Spleen (tissue), 11 donors: Measurements from ENCODE around the gene TOP2B. TPM values are rescaled to one million over a fixed set of nuclear protein-coding genes. Genes with fewer than 3 reads are reported as not detected.
A peak's percentile ranks its signal among the peaks of the same experiment; 100 is the strongest.

Experiments
- DNase-seq: peaks from one replicate; pipeline ENCODE4 v3.0.0-alpha.2; 2020
- H3K27ac ChIP-seq, 8 donors: fragments of 200-600 bp; sonication (generic) in 7 of 8; 1 replicate in 4 of 8; 2 replicates in 4 of 8; pipeline versions ENCODE4 v1.5.0 to v1.8.0; 2016 to 2021; ENCODE audit warnings: inconsistent platforms in 4 of 8, mild to moderate bottlenecking in 4 of 8, moderate library complexity in 1 of 8
- H3K27me3 ChIP-seq, 7 donors: fragments of 200-600 bp; sonication (generic) in 6 of 7; replicated peaks in 1 of 7; 1 replicate in 4 of 7; 2 replicates in 3 of 7; pipeline versions ENCODE4 v1.5.0 to v1.8.0; 2016 to 2021; ENCODE audit warnings: inconsistent platforms in 3 of 7, mild to moderate bottlenecking in 1 of 7
- H3K36me3 ChIP-seq, 6 donors: fragments of 200-600 bp; sonication (generic) in 5 of 6; 1 replicate in 4 of 6; 2 replicates in 2 of 6; pipeline versions ENCODE4 v1.5.0 to v1.8.0; 2016 to 2021; ENCODE audit warnings: inconsistent platforms in 2 of 6
- H3K4me1 ChIP-seq, 6 donors: fragments of 200-600 bp; sonication (generic) in 5 of 6; 1 replicate in 3 of 6; 2 replicates in 3 of 6; pipeline versions ENCODE4 v1.5.0 to v1.8.0; 2016 to 2021; ENCODE audit warnings: inconsistent platforms in 3 of 6
- H3K4me3 ChIP-seq, 8 donors: fragments of 200-600 bp; sonication (generic) in 7 of 8; 1 replicate in 4 of 8; 2 replicates in 4 of 8; pipeline versions ENCODE4 v1.5.0 to v1.8.0; 2016 to 2021; ENCODE audit warnings: inconsistent platforms in 4 of 8, mild to moderate bottlenecking in 4 of 8, moderate library complexity in 2 of 8
- H3K9me3 ChIP-seq, 8 donors: fragments of 200-600 bp; sonication (generic) in 7 of 8; 1 replicate in 4 of 8; 2 replicates in 4 of 8; pipeline versions ENCODE4 v1.5.0 to v1.8.0; 2016 to 2021; ENCODE audit warnings: inconsistent platforms in 4 of 8
- POLR2A ChIP-seq, 3 donors: fragments of 450-650 bp; IDR thresholded peaks; one replicate each; pipeline ENCODE4 v1.5.1; 2017; ENCODE audit warnings: antibody characterized with exemption in 3 of 3, mild to moderate bottlenecking in 1 of 3
- POLR2AphosphoS5 ChIP-seq, 3 donors: sonication (generic); formaldehyde crosslinking; IDR thresholded peaks; one replicate each; pipeline ENCODE4 v1.5.1; 2017; ENCODE audit warnings: antibody characterized with exemption in 3 of 3
- WGBS, 5 donors: extraction: QIAGEN DNeasy Blood & Tissue Kit in 3 of 5; methylation state at CpG; one replicate each; pipeline versions ENCODE4 v1.1.5 to v1.1.7; 2013 to 2018; 5-methylcytosine and 5-hydroxymethylcytosine counted together
- intact Hi-C: fragments of 100-400 bp; cut with DNase I; formaldehyde crosslinking; loops from one replicate; pipeline ENCODE4 v1.15.0; 2023; ENCODE audit warnings: low total_unique reads
- polyA plus RNA-seq, 3 donors: library from polyadenylated mRNA; stranded (reverse); fragments of 200-250 nt; gene quantifications; one replicate each; pipeline ENCODE4 v1.2.1, GENCODE V29; 2013
- total RNA-seq, 7 donors: library from RNA; depleted of rRNA in 3 of 7; stranded (reverse); fragments of >200 nt in 3 of 7; fragmentation: NEBNext Ultra II Directional in 4 of 7; extraction: Animal tissue kit (Norgen Biotek cat#: 25700) in 4 of 7; gene quantifications; one replicate each; pipeline versions ENCODE4 v1.1.0 to v1.2.1, GENCODE V29; 2016 to 2021
- TF ChIP-seq, protein P1 (sequence below), 11 experiments: fragments of 200-600 bp in 7 of 11; fragments of 450-650 bp in 4 of 11; sonication (generic) in 4 of 11; IDR thresholded peaks in 8 of 11; conservative IDR thresholded peaks in 3 of 11; 1 replicate in 7 of 11; 2 replicates in 4 of 11; pipeline versions ENCODE4 v1.4.0 to v1.8.0; 2016 to 2021; ENCODE audit warnings: antibody characterized with exemption in 11 of 11, inconsistent platforms in 4 of 11, mild to moderate bottlenecking in 1 of 11
- donor health status: healthy with polysubstance abuse.
- donor health status: DM: no; HTN: no; CAD: no; lungs with moderate emphysema.
- donor health status: DM: no; HTN: no; CAD: no.
- donor health status: Bipolar disorder and iron deficiency.
- donor health status: healthy.
- donor health status: DM: no; HTN: no; CAD: no.
- donor health status: DM: yes; HTN: yes; CAD: no.

TOP2B gene
- total and polyA plus RNA-seq, 10 donors = 56.2 to 135 (median 118) TPM

- 93 to 98% (median 97%) methylated on average over 3 of the region's 3 CpGs for WGBS, 5 donors
- Histone ChIP-seq H3K36me3 (peaks cover 0 to 17% (median 0%) of the 10 kb centered on the region in 6 donors), H3K4me1 (peaks cover 18 to 70% (median 56%) of the 10 kb centered on the region in 6 donors), H3K27me3 (no peaks in the 10 kb centered on the region), H3K27ac (no peak overlapping the region), H3K4me3 (no peak overlapping the region), H3K9me3 (peaks cover 0 to 31% (median 27%) of the 10 kb centered on the region in 8 donors)
- DNase-seq = no peak
- TF ChIP-seq POLR2AphosphoS5 (IDR thresholded peaks at IDR 0.05) = no peak
- TF ChIP-seq, protein P1, sequence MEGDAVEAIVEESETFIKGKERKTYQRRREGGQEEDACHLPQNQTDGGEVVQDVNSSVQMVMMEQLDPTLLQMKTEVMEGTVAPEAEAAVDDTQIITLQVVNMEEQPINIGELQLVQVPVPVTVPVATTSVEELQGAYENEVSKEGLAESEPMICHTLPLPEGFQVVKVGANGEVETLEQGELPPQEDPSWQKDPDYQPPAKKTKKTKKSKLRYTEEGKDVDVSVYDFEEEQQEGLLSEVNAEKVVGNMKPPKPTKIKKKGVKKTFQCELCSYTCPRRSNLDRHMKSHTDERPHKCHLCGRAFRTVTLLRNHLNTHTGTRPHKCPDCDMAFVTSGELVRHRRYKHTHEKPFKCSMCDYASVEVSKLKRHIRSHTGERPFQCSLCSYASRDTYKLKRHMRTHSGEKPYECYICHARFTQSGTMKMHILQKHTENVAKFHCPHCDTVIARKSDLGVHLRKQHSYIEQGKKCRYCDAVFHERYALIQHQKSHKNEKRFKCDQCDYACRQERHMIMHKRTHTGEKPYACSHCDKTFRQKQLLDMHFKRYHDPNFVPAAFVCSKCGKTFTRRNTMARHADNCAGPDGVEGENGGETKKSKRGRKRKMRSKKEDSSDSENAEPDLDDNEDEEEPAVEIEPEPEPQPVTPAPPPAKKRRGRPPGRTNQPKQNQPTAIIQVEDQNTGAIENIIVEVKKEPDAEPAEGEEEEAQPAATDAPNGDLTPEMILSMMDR (IDR thresholded peaks at IDR 0.05 in 8 of 11, conservative IDR thresholded peaks at IDR 0.05 in 3 of 11) = no peak
- intact Hi-C loops = no loop called here
Measured at GRCh38 chr3:25653322-25653721, 11.4 kb downstream of the TOP2B start.

- Histone ChIP-seq H3K4me3 (no peak overlapping the region), H3K4me1 (peaks cover 18 to 70% (median 58%) of the 10 kb centered on the region in 6 donors), H3K27ac (no peak overlapping the region), H3K27me3 (no peaks in the 10 kb centered on the region), H3K36me3 (peaks cover 0 to 18% (median 0%) of the 10 kb centered on the region in 6 donors), H3K9me3 (peaks cover 0 to 33% (median 29%) of the 10 kb centered on the region in 8 donors)
- 78 to 91% (median 87%) methylated on average over 1 of the region's 1 CpG for WGBS, 5 donors
- DNase-seq = no peak
- intact Hi-C loops = no loop called here
- TF ChIP-seq POLR2A (IDR thresholded peaks at IDR 0.05) = no peak
- TF ChIP-seq, protein P1 (IDR thresholded peaks at IDR 0.05 in 8 of 11, conservative IDR thresholded peaks at IDR 0.05 in 3 of 11) = no peak
- TF ChIP-seq POLR2AphosphoS5 (IDR thresholded peaks at IDR 0.05) = no peak
Measured at GRCh38 chr3:25652921-25653320, 11.8 kb downstream of the TOP2B start.

GRCh38 chr3:25648925-25649830 is 15.5 kb downstream of the TOP2B start:
- TF ChIP-seq, protein P1 (IDR thresholded peaks at IDR 0.05 in 8 of 11, conservative IDR thresholded peaks at IDR 0.05 in 3 of 11) = no peak
- TF ChIP-seq POLR2A (IDR thresholded peaks at IDR 0.05) = no peak
- TF ChIP-seq POLR2AphosphoS5 (IDR thresholded peaks at IDR 0.05) = no peak
- WGBS, 5 donors = 93 to 100% (median 94%) methylated on average over 1 of the region's 1 CpG
- no peak for DNase-seq
- Histone ChIP-seq H3K36me3 (peaks cover 0 to 28% (median 9%) of the 10 kb centered on the region in 6 donors), H3K27ac (no peak overlapping the region), H3K4me3 (no peak overlapping the region), H3K4me1 (peaks cover 8 to 64% (median 34%) of the 10 kb centered on the region in 6 donors), H3K27me3 (no peaks in the 10 kb centered on the region), H3K9me3 (peaks cover 0 to 33% (median 29%) of the 10 kb centered on the region in 8 donors)
- intact Hi-C loops = loop anchor here (5.0 kb wide), 1 partner anchor 208 kb away; no protein-coding TSS in a partner anchor

DNA sequence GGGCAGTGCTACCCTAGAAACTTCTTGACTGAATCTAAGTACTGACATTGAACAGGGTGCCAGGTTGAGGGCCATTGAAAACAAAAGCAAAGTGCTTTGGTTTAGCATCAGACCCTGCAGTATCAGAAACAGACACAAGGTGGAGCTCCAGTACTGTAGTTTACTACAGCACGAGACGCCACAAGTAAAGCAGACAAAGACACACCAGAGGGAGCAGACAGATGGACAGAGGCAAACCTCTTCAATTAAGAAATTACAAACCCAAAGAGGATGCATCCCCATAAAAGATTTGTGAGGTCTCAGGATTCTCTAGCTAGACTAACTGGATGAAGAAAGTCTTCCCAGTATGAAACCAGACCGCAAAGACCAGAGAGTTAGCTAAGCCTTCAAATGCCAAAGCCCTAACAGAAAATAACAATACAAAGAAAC is 16.6 kb downstream of the TOP2B start:
- Histone ChIP-seq H3K4me3 (no peak overlapping the region), H3K36me3 (peaks cover 0 to 39% (median 12%) of the 10 kb centered on the region in 6 donors), H3K27me3 (no peaks in the 10 kb centered on the region), H3K27ac (peak overlapping the region in 1 of 8 donors; percentile 8), H3K9me3 (peaks cover 0 to 33% (median 29%) of the 10 kb centered on the region in 8 donors), H3K4me1 (peaks cover under 1 to 61% (median 25%) of the 10 kb centered on the region in 6 donors)
- intact Hi-C loops = loop anchor here (5.0 kb wide), 1 partner anchor 209 kb away; no protein-coding TSS in a partner anchor
- WGBS, 5 donors = 48 to 55% (median 50%) methylated on average over 3 of the region's 3 CpGs
- no peak for DNase-seq
- TF ChIP-seq POLR2A (IDR thresholded peaks at IDR 0.05) (no peak), POLR2AphosphoS5 (IDR thresholded peaks at IDR 0.05) (peak in 1 of 3 donors; percentile 21)
- TF ChIP-seq, protein P1 (IDR thresholded peaks at IDR 0.05 in 8 of 11, conservative IDR thresholded peaks at IDR 0.05 in 3 of 11) = peak; percentile 76 to 94 (median 88)
